ENCODE measurements around the gene ZNF511.

The ZNF511 gene

DNA sequence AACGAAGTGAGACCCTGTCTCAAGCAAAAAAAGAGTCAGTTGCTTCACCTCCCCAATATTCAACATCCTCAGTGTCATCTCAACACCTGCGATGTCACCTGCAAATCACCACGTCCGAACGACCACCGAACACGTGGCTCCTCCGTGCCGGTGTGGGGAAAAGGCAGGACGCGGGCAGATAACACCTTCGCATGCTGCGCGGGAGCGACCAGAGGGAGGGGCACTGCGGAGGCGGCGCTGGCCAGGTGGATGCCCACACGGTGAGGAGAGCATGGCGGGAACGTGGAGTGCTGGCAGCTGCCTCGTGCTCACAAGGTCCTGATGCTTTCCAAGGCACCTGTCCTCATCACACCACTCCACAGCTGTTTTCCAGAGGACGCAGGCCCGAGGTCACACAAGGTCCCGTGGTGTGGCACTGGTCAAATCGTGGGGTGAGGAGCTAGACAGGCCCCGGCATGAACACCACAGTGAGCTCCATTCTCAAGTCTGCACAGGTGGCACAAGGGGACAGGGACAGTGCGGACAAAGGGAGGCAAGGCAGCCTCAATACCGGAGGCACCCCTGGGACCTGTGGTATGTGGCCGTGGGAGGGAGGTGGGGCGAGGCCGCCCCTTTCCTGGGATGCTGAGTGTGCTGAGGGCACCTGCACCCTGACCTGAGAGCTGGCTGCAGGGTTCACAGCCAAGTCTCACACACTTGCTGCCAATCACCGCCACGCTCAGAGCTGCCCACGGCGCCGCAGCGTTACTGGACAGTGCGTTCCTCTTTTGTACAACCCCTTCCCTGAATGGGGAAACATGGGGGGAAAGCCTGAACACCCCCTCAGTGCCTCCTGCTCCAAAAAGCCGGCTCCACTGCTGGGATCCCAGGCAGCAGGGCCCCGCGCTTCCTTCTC is 13.0 kb upstream of the ZNF511 start:
- H3K27ac ChIP-seq (ENCODE audit: low read depth, low read length) = no peak overlapping the region
- peaks cover 85% of the 10 kb centered on the region for H3K36me3 ChIP-seq (ENCODE audit: control insufficient read depth, insufficient read depth, low read length)
- H3K4me3 ChIP-seq (ENCODE audit: low read depth, low read length) = no peak overlapping the region

DNA sequence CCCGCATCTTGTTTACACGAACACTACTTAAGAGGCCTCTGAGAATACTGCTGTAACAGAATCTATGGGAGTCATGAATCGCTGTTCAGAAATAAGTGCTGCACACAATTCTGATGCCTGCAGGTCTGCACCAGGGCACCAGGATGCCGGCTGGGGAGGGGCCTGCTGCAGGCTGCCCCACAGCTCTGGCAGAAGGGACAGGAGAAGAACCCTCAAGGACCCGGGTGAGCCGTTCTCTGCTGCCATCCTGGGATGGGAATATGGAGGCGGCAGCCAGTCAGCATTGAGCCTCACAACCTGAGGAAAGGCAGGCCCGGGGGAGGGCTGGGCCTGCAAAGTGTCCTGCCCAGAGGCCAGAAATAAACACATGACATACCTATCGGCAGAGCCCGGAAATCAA is 11.2 kb upstream of the ZNF511 start:
- Histone ChIP-seq H3K27ac (ENCODE audit: low read depth, low read length) (no peak overlapping the region), H3K9me3 (ENCODE audit: control insufficient read depth, insufficient read depth, low read length) (no peaks in the 10 kb centered on the region), H3K27me3 (ENCODE audit: control insufficient read depth, insufficient read depth, low read length) (no peaks in the 10 kb centered on the region), H3K9ac (ENCODE audit: low read depth, low read length) (no peak overlapping the region), H3K36me3 (ENCODE audit: control insufficient read depth, insufficient read depth, low read length) (peaks cover 86% of the 10 kb centered on the region), H3K4me1 (ENCODE audit: control insufficient read depth, insufficient read depth, low read length) (no peaks in the 10 kb centered on the region), H3K4me3 (ENCODE audit: low read depth, low read length) (no peak overlapping the region)

More for the DNA sequence above, 13.0 kb upstream of the ZNF511 start:
- no peaks in the 10 kb centered on the region for H3K9me3 ChIP-seq (ENCODE audit: control insufficient read depth, insufficient read depth, low read length)
- H3K4me1 ChIP-seq (ENCODE audit: control insufficient read depth, insufficient read depth, low read length) = no peaks in the 10 kb centered on the region
- no peaks in the 10 kb centered on the region for H3K27me3 ChIP-seq (ENCODE audit: control insufficient read depth, insufficient read depth, low read length)
- H3K9ac ChIP-seq (ENCODE audit: low read depth, low read length) = no peak overlapping the region

DNA sequence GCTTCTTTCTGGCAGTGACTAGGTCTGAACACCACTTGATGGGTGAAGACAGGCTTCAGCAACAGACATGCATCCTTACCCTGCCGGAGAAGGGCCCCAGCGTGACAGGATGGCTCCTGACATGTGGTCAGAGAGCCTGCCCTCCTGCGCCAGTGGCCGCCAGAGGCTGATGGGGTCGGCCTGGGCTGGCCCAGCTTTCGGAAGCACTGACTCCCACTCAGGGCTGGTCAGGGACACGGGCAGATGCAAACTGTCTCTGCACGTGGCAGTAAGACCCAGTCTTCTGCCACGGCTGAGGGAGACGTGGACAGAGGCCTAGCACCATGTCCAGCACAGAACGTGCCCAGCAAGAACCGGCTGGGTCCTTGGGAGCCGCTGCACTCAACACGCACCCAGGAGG is 10.2 kb upstream of the ZNF511 start:
- Histone ChIP-seq H3K36me3 (ENCODE audit: control insufficient read depth, insufficient read depth, low read length) (peaks cover 77% of the 10 kb centered on the region), H3K4me3 (ENCODE audit: low read depth, low read length) (no peak overlapping the region)

DNA sequence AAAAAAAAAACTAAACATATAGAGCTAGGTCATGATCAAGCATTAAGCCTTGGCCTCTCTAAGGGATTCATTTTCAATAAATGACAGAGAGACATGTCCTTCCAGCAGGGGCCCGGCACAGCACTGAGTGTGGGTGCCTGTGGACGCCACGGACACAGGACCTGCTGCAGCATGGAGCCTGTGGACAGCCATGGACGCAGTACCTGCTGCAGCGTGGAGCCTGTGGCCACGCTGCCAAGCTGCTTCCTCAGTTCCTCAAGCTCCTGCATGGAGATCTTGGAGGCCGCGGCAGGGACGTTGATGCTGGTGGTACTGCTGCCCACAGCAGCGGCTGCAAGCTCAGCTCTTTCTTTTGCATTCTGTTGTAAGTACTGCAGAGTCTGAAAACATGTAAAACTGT is 9.5 kb upstream of the ZNF511 start:
- no peak overlapping the region for H3K27ac ChIP-seq (ENCODE audit: low read depth, low read length)
- H3K9me3 ChIP-seq (ENCODE audit: control insufficient read depth, insufficient read depth, low read length) = no peaks in the 10 kb centered on the region
- no peaks in the 10 kb centered on the region for H3K27me3 ChIP-seq (ENCODE audit: control insufficient read depth, insufficient read depth, low read length)
- H3K36me3 ChIP-seq (ENCODE audit: control insufficient read depth, insufficient read depth, low read length) = peaks cover 70% of the 10 kb centered on the region
- H3K9ac ChIP-seq (ENCODE audit: low read depth, low read length) = no peak overlapping the region
- no peak overlapping the region for H3K4me3 ChIP-seq (ENCODE audit: low read depth, low read length)
- H3K4me1 ChIP-seq (ENCODE audit: control insufficient read depth, insufficient read depth, low read length) = no peaks in the 10 kb centered on the region

More for the DNA sequence above, 10.2 kb upstream of the ZNF511 start:
- no peaks in the 10 kb centered on the region for H3K27me3 ChIP-seq (ENCODE audit: control insufficient read depth, insufficient read depth, low read length)
- H3K4me1 ChIP-seq (ENCODE audit: control insufficient read depth, insufficient read depth, low read length) = no peaks in the 10 kb centered on the region
- no peak overlapping the region for H3K27ac ChIP-seq (ENCODE audit: low read depth, low read length)
- no peak overlapping the region for H3K9ac ChIP-seq (ENCODE audit: low read depth, low read length)
- no peaks in the 10 kb centered on the region for H3K9me3 ChIP-seq (ENCODE audit: control insufficient read depth, insufficient read depth, low read length)

DNA sequence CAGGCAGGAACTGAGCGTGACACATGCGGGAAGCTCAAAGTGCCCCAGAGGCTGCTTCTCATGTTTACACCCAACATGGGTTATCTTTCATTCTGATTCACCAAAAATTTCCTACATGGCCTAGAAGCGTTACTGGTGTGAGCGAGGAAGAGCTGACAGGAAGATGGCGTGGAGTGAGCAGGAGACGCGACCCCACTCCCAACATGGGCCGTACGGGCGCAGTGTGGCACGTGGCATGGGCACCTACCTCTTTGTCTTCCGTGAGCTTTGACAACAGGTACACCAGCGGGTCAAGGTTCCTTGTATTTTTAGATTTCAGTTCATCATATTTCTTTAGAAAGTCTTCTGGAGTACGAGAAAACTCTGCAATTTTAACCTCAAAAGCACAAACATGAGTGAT is 9.0 kb upstream of the ZNF511 start:
- H3K27ac ChIP-seq (ENCODE audit: low read depth, low read length) = no peak overlapping the region
- no peaks in the 10 kb centered on the region for H3K9me3 ChIP-seq (ENCODE audit: control insufficient read depth, insufficient read depth, low read length)
- H3K4me1 ChIP-seq (ENCODE audit: control insufficient read depth, insufficient read depth, low read length) = no peaks in the 10 kb centered on the region
- no peaks in the 10 kb centered on the region for H3K27me3 ChIP-seq (ENCODE audit: control insufficient read depth, insufficient read depth, low read length)
- no peak overlapping the region for H3K9ac ChIP-seq (ENCODE audit: low read depth, low read length)
- no peak overlapping the region for H3K4me3 ChIP-seq (ENCODE audit: low read depth, low read length)
- peaks cover 65% of the 10 kb centered on the region for H3K36me3 ChIP-seq (ENCODE audit: control insufficient read depth, insufficient read depth, low read length)

DNA sequence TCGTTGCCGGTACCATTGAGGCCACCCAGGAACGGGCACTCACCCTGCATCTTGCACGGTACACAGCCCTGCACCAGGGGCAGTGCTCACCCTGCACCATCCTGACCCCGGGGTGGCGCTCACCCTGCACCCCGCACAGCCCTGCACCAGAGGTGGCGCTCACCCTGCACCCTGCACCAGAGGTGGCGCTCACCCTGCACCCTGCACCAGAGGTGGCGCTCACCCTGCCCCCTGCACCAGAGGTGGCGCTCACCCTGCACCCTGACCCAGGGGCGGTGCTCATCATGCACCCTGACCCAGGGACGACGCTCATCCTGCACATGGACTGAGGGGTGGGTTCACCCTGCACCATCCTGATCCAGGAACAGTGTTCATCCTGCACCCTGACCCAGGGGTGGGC is 6.5 kb upstream of the ZNF511 start:
- H3K4me1 ChIP-seq (ENCODE audit: control insufficient read depth, insufficient read depth, low read length) = no peaks in the 10 kb centered on the region
- no peak overlapping the region for H3K27ac ChIP-seq (ENCODE audit: low read depth, low read length)
- H3K9ac ChIP-seq (ENCODE audit: low read depth, low read length) = no peak overlapping the region
- H3K4me3 ChIP-seq (ENCODE audit: low read depth, low read length) = no peak overlapping the region
- H3K27me3 ChIP-seq (ENCODE audit: control insufficient read depth, insufficient read depth, low read length) = no peaks in the 10 kb centered on the region
- H3K9me3 ChIP-seq (ENCODE audit: control insufficient read depth, insufficient read depth, low read length) = no peaks in the 10 kb centered on the region
- H3K36me3 ChIP-seq (ENCODE audit: control insufficient read depth, insufficient read depth, low read length) = peaks cover 42% of the 10 kb centered on the region

DNA sequence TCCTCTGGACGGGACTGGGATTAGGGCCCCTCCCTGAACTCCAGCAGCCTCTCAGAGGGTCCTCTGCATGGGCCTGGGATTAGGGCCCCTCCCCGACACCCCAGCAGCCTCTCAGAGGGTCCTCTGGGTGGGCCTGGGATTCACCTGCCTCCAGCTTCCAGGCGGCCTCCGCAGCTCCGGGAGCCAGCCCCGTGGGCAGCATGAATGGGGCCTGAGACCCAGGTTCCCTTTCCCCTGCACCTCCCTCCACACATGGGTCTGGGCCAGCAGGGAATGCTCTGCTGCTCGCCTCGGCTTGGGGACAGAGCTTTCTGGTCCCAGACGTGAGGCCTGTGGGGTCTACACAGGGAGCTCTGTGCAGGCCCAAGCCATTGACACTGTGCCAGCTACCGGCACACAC is 5.5 kb upstream of the ZNF511 start:
- no peak overlapping the region for H3K9ac ChIP-seq (ENCODE audit: low read depth, low read length)
- H3K36me3 ChIP-seq (ENCODE audit: control insufficient read depth, insufficient read depth, low read length) = peaks cover 33% of the 10 kb centered on the region
- no peaks in the 10 kb centered on the region for H3K9me3 ChIP-seq (ENCODE audit: control insufficient read depth, insufficient read depth, low read length)
- H3K27me3 ChIP-seq (ENCODE audit: control insufficient read depth, insufficient read depth, low read length) = no peaks in the 10 kb centered on the region
- H3K27ac ChIP-seq (ENCODE audit: low read depth, low read length) = no peak overlapping the region
- no peak overlapping the region for H3K4me3 ChIP-seq (ENCODE audit: low read depth, low read length)
- H3K4me1 ChIP-seq (ENCODE audit: control insufficient read depth, insufficient read depth, low read length) = no peaks in the 10 kb centered on the region

DNA sequence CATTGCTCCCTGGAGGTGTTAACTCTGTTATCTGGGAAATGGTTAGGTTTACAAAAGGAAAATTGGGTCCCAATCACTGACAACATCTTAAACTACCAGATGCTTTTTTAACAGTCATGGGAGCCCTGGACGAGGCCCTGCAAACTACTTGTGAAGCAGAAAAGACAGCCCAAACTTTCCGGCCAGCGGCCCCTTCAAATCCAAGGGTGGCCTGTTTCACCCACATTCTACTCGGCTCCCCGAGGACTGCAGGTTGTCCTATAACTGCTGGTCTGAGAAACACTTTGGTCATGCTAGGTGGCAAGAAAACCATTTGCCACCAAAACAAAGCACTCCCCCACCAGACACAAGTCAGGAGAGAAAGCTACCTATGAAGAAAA is 2.6 kb upstream of the ZNF511 start:
- H3K36me3 ChIP-seq (ENCODE audit: control insufficient read depth, insufficient read depth, low read length) = peaks cover 20% of the 10 kb centered on the region

DNA sequence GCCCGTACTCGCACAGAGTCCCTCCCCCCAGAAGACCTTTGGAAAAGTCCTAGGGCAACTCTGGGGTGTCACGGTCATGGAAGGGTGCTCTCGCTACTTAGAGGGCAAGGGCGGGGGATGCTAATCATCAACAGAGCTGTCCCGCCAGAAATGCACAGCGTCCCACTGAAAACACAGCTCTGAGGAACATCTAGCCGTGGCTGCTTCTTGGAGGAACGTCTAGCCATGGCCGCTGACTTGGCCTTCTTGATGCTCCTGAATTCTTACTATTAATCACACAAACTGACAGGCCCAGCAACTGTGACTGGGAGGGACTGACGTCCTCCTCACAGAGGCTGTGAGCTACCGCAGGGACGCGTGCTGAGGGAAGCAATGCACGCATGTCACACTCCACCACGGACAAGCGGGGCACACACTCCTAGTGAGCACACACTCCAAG is 1.8 kb upstream of the ZNF511 start:
- Histone ChIP-seq H3K4me1 (ENCODE audit: control insufficient read depth, insufficient read depth, low read length) (no peaks in the 10 kb centered on the region), H3K27me3 (ENCODE audit: control insufficient read depth, insufficient read depth, low read length) (no peaks in the 10 kb centered on the region), H3K4me3 (ENCODE audit: low read depth, low read length) (no peak overlapping the region), H3K27ac (ENCODE audit: low read depth, low read length) (no peak overlapping the region), H3K9me3 (ENCODE audit: control insufficient read depth, insufficient read depth, low read length) (no peaks in the 10 kb centered on the region), H3K36me3 (ENCODE audit: control insufficient read depth, insufficient read depth, low read length) (peaks cover 27% of the 10 kb centered on the region), H3K9ac (ENCODE audit: low read depth, low read length) (no peak overlapping the region)

More for the DNA sequence above, 2.6 kb upstream of the ZNF511 start:
- H3K4me3 ChIP-seq (ENCODE audit: low read depth, low read length) = no peak overlapping the region
- no peaks in the 10 kb centered on the region for H3K9me3 ChIP-seq (ENCODE audit: control insufficient read depth, insufficient read depth, low read length)
- no peaks in the 10 kb centered on the region for H3K27me3 ChIP-seq (ENCODE audit: control insufficient read depth, insufficient read depth, low read length)
- H3K9ac ChIP-seq (ENCODE audit: low read depth, low read length) = no peak overlapping the region
- no peak overlapping the region for H3K27ac ChIP-seq (ENCODE audit: low read depth, low read length)
- H3K4me1 ChIP-seq (ENCODE audit: control insufficient read depth, insufficient read depth, low read length) = no peaks in the 10 kb centered on the region

DNA sequence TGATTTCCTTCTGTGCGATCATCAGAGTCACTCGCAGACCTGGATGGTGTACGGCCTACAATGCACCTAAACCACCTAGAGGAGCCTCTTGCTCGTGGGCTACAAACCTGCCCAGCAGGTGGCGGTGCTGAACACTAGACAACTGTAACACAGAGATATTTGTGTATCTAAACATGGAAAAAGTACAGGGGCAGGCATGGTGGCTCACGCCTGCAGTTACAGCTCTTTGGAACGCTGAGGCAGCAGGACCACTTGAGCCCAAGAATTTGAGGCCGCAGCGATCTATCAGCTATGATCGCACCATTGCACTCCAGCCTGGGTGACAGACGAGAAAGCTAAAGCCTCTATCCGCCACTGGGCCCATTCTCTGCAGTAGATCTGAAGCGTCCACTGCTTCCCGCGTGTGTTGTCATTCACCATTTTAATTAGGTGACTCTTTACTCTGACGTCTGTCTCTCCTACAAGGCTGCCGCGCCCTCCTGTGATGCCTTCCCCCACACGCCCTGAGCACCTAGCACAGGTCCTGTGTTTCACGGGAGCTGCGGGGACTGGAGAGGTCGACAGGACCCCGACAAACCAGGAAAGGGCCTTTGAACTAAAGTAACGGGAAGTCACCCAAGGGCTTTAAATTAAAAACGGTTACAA is 816 bp upstream of the ZNF511 start:
- Histone ChIP-seq H3K36me3 (ENCODE audit: control insufficient read depth, insufficient read depth, low read length) (peaks cover 32% of the 10 kb centered on the region), H3K4me3 (ENCODE audit: low read depth, low read length) (peak overlapping the region; percentile 94), H3K9ac (ENCODE audit: low read depth, low read length) (peak overlapping the region; percentile 96), H3K9me3 (ENCODE audit: control insufficient read depth, insufficient read depth, low read length) (no peaks in the 10 kb centered on the region), H3K4me1 (ENCODE audit: control insufficient read depth, insufficient read depth, low read length) (no peaks in the 10 kb centered on the region), H3K27ac (ENCODE audit: low read depth, low read length) (peak overlapping the region; percentile 96), H3K27me3 (ENCODE audit: control insufficient read depth, insufficient read depth, low read length) (no peaks in the 10 kb centered on the region)

DNA sequence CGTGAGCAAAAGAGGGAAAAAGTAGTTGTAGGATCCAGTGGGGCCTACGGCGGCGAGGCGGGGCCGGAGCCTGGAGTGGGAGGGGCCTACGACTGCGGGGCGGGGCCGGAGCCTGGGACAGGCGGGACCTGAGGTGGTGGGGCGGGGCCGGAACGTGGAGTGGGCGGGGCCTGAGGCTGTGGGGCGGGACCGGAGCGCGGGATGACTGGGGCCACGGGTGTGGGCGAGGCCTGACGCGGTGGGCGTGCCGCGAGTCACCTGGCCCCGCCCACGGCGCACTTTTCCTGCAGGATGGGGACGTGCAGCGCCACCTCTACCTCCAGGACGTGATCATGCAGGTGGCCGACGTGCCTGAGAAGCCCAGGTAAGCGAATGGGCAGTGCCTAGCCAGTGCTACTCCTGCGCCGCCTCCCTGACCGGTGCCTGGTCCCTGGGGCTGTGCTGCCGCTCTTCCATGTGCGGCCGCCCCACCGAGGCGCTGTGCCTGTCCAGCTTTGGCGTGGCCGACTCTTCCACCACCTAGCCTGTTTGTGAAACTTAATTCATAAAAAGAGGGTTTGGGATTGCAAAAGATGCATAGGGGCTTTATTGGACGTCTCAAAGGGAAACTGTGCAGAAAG is 496 bp downstream of the ZNF511 start:
- H3K36me3 ChIP-seq (ENCODE audit: control insufficient read depth, insufficient read depth, low read length) = peaks cover 32% of the 10 kb centered on the region
- H3K4me3 ChIP-seq (ENCODE audit: low read depth, low read length) = peak overlapping the region; percentile 94
- H3K27me3 ChIP-seq (ENCODE audit: control insufficient read depth, insufficient read depth, low read length) = no peaks in the 10 kb centered on the region
- peak overlapping the region; percentile 96 for H3K9ac ChIP-seq (ENCODE audit: low read depth, low read length)
- H3K4me1 ChIP-seq (ENCODE audit: control insufficient read depth, insufficient read depth, low read length) = no peaks in the 10 kb centered on the region
- peak overlapping the region; percentile 96 for H3K27ac ChIP-seq (ENCODE audit: low read depth, low read length)
- no peaks in the 10 kb centered on the region for H3K9me3 ChIP-seq (ENCODE audit: control insufficient read depth, insufficient read depth, low read length)

Data from HUES48 (cell line).